Bronchial epithelial cell (primary cell): ENCODE data around the gene STX18. TPM values are rescaled to one million over a fixed set of nuclear protein-coding genes. Genes with fewer than 3 reads are reported as not detected.

Experiments used
- DNase-seq: peaks from one replicate; pipeline ENCODE4 v3.0.0-alpha.2; 2010; ENCODE audit warnings: low read depth
- FAIRE-seq: peaks from 2 replicates; lab custom pipeline; 2011; peaks lifted over from hg19 to GRCh38; lab: Jason Lieb, UNC
- H3K27me3 ChIP-seq: 2 replicates; pipeline ENCODE4 v1.5.1; 2011; ENCODE audit warnings: low read length; ENCODE audit not compliant: control insufficient read depth, insufficient read depth
- H3K36me3 ChIP-seq: 2 replicates; pipeline ENCODE4 v1.5.1; 2011; ENCODE audit warnings: low read length; ENCODE audit not compliant: control insufficient read depth, insufficient read depth
- H3K4me3 ChIP-seq: 2 replicates; pipeline ENCODE4 v1.5.1; 2011; ENCODE audit warnings: mild to moderate bottlenecking, low read depth, low read length, control low read depth
- CTCF ChIP-seq: IDR thresholded peaks from 2 replicates; pipeline ENCODE4 v1.5.1; 2011; ENCODE audit warnings: mild to moderate bottlenecking, moderate library complexity, low read length, control low read depth, inconsistent platforms; ENCODE audit not compliant: insufficient read depth, severe bottlenecking
- total RNA-seq: library from RNA; depleted of rRNA; stranded (reverse); fragments of >200 nt; gene quantifications from 2 replicates; pipeline ENCODE4 v1.2.1, GENCODE V29; 2014

The STX18 gene
- total RNA-seq, 1 donor from 2014 or later, result 21.6 TPM

- FAIRE-seq (no peak), DNase-seq (no peak)
- H3K4me3 ChIP-seq, result no peak overlapping the region
- H3K27me3 ChIP-seq, result no peaks in the 10 kb centered on the region
- H3K36me3 ChIP-seq, result peaks cover 1% of the 10 kb centered on the region
- TF ChIP-seq CTCF, result no peak
These were observed 103.0 kb downstream of the STX18 start for GRCh38 chr4:4438891-4439290.

GRCh38 chr4:4437798-4438470 is 103.9 kb downstream of the STX18 start:
- H3K36me3 ChIP-seq, result peaks cover 1% of the 10 kb centered on the region
- H3K4me3 ChIP-seq, result no peak overlapping the region
- DNase-seq, result no peak
- no peaks in the 10 kb centered on the region for H3K27me3 ChIP-seq
- FAIRE-seq, result no peak
- no peak for TF ChIP-seq CTCF

GRCh38 chr4:4436244-4436823 is 105.5 kb downstream of the STX18 start:
- no peak overlapping the region for H3K4me3 ChIP-seq
- DNase-seq, result no peak
- no peak for TF ChIP-seq CTCF
- FAIRE-seq, result no peak
- H3K27me3 ChIP-seq, result no peaks in the 10 kb centered on the region
- peaks cover 1% of the 10 kb centered on the region for H3K36me3 ChIP-seq

- DNase-seq (no peak), FAIRE-seq (no peak)
- Histone ChIP-seq H3K4me3 (no peak overlapping the region), H3K36me3 (peaks cover 1% of the 10 kb centered on the region), H3K27me3 (no peaks in the 10 kb centered on the region)
- no peak for TF ChIP-seq CTCF
These were observed 107.9 kb downstream of the STX18 start for GRCh38 chr4:4433941-4434340.

GRCh38 chr4:4432341-4433125 is 109.3 kb downstream of the STX18 start:
- DNase-seq (no peak), FAIRE-seq (no peak)
- Histone ChIP-seq H3K27me3 (no peaks in the 10 kb centered on the region), H3K36me3 (peaks cover 2% of the 10 kb centered on the region), H3K4me3 (no peak overlapping the region)
- TF ChIP-seq CTCF, result no peak
